Measurements from ENCODE around the gene ZNF541.
"Not testable (repeated sequence)": the region's sequence is repeated elsewhere in the genome, so short reads cannot be mapped to it uniquely, and the experiment has no call there.

ZNF541 gene

GRCh38 chr19:47600246-47601179 lies 27.6 kb upstream of the ZNF541 start:
- peak; percentile 100 for DNase-seq

GRCh38 chr19:47599671-47600245 lies 26.8 kb upstream of the ZNF541 start:
- not testable (repeated sequence) for DNase-seq

- no peak for DNase-seq
Observed at GRCh38 chr19:47598407-47599349, 25.7 kb upstream of the ZNF541 start.

- no peak for DNase-seq
Observed at GRCh38 chr19:47595944-47596343, 23.0 kb upstream of the ZNF541 start.

- no peak for DNase-seq
Observed at GRCh38 chr19:47593860-47594259, 20.9 kb upstream of the ZNF541 start.

- no peak for DNase-seq
Observed at GRCh38 chr19:47589824-47590223, 16.9 kb upstream of the ZNF541 start.

GRCh38 chr19:47587295-47587694 lies 14.3 kb upstream of the ZNF541 start:
- no peak for DNase-seq

- DNase-seq: not testable (repeated sequence)
Observed at GRCh38 chr19:47583161-47583560, 10.2 kb upstream of the ZNF541 start.

- DNase-seq: peak; percentile 35
Observed at GRCh38 chr19:47582320-47582909, 9.5 kb upstream of the ZNF541 start.

GRCh38 chr19:47581605-47582319 lies 8.8 kb upstream of the ZNF541 start:
- no peak for DNase-seq

GRCh38 chr19:47580397-47580796 lies 7.4 kb upstream of the ZNF541 start:
- no peak for DNase-seq

GRCh38 chr19:47572635-47573034 lies 313 bp downstream of the ZNF541 start:
- DNase-seq: no peak

GRCh38 chr19:47569331-47569730 lies 3.6 kb downstream of the ZNF541 start:
- no peak for DNase-seq

- DNase-seq: no peak
Observed at GRCh38 chr19:47564081-47564480, 8.9 kb downstream of the ZNF541 start.

GRCh38 chr19:47561440-47562057 lies 11.4 kb downstream of the ZNF541 start:
- DNase-seq: no peak

- DNase-seq: no peak
Observed at GRCh38 chr19:47560999-47561398, 11.9 kb downstream of the ZNF541 start.

GRCh38 chr19:47550129-47550528 lies 22.8 kb downstream of the ZNF541 start:
- DNase-seq: no peak

- DNase-seq: no peak
Observed at GRCh38 chr19:47549261-47549862, 23.6 kb downstream of the ZNF541 start.

- DNase-seq: no peak
Observed at GRCh38 chr19:47547199-47547598, 25.7 kb downstream of the ZNF541 start.

- no peak for DNase-seq
Observed at GRCh38 chr19:47545061-47545948, 27.6 kb downstream of the ZNF541 start.
